Measurements from ENCODE around the gene PRG2.

DNA sequence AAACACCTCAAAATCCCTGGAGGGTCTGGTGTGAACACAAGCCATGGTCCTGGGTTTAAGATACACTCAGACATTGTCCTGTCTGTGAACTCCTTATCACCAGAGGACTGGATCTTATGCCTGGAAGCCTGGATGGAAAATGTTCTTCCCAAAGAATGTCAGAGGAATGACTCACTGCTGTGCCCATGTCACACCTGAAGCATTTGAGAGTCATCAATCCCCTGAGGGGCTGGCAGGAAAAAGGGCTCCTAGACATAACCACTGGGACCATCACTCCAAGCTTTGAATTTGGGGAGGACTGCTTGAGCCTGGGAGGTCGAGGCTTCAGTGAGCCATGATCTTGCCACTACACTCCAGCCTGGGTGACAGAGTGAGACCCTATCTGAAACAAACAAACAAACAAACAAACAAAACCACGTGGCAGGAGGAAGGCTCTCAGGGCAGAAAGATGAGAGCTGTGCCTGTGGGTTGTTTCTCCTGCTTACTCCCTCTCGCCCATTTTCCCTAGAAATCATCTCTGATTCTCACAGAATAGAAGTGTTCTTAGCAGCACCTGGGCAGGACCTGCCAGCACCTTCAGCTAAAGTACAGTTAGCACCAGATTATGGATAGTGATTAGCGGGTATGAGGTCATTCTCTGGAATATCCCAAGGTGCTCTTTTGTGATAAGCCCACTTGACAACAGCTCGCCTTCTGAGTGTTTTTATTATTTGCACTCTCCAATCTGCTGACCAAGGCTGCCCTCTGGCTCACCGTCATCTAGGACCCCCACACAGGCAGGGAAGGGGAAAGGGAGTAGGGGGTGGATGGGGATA is 11.9 kb upstream of the PRG2 start:
- TF ChIP-seq, protein P1, sequence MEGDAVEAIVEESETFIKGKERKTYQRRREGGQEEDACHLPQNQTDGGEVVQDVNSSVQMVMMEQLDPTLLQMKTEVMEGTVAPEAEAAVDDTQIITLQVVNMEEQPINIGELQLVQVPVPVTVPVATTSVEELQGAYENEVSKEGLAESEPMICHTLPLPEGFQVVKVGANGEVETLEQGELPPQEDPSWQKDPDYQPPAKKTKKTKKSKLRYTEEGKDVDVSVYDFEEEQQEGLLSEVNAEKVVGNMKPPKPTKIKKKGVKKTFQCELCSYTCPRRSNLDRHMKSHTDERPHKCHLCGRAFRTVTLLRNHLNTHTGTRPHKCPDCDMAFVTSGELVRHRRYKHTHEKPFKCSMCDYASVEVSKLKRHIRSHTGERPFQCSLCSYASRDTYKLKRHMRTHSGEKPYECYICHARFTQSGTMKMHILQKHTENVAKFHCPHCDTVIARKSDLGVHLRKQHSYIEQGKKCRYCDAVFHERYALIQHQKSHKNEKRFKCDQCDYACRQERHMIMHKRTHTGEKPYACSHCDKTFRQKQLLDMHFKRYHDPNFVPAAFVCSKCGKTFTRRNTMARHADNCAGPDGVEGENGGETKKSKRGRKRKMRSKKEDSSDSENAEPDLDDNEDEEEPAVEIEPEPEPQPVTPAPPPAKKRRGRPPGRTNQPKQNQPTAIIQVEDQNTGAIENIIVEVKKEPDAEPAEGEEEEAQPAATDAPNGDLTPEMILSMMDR (IDR thresholded peaks at IDR 0.05) = no peak
- no peak for TF ChIP-seq POLR2AphosphoS5 (IDR thresholded peaks at IDR 0.05; ENCODE audit: low read depth, low read length)
- TF ChIP-seq, protein P2, sequence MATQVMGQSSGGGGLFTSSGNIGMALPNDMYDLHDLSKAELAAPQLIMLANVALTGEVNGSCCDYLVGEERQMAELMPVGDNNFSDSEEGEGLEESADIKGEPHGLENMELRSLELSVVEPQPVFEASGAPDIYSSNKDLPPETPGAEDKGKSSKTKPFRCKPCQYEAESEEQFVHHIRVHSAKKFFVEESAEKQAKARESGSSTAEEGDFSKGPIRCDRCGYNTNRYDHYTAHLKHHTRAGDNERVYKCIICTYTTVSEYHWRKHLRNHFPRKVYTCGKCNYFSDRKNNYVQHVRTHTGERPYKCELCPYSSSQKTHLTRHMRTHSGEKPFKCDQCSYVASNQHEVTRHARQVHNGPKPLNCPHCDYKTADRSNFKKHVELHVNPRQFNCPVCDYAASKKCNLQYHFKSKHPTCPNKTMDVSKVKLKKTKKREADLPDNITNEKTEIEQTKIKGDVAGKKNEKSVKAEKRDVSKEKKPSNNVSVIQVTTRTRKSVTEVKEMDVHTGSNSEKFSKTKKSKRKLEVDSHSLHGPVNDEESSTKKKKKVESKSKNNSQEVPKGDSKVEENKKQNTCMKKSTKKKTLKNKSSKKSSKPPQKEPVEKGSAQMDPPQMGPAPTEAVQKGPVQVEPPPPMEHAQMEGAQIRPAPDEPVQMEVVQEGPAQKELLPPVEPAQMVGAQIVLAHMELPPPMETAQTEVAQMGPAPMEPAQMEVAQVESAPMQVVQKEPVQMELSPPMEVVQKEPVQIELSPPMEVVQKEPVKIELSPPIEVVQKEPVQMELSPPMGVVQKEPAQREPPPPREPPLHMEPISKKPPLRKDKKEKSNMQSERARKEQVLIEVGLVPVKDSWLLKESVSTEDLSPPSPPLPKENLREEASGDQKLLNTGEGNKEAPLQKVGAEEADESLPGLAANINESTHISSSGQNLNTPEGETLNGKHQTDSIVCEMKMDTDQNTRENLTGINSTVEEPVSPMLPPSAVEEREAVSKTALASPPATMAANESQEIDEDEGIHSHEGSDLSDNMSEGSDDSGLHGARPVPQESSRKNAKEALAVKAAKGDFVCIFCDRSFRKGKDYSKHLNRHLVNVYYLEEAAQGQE (IDR thresholded peaks at IDR 0.05; ENCODE audit: insufficient read depth in 1 of 2, low read depth in 2 of 2, low read length in 1 of 2) = no peak

Measured in Panc1 (cell line).